Left forelimb (tissue), 1 donor: Measurements from ENCODE around the gene FRS2.

Experiments used
- DNase-seq: peaks from one replicate; pipeline ENCODE4 v3.0.0-alpha.2; 2018; ENCODE audit warnings: low spot score

FRS2 gene

DNA sequence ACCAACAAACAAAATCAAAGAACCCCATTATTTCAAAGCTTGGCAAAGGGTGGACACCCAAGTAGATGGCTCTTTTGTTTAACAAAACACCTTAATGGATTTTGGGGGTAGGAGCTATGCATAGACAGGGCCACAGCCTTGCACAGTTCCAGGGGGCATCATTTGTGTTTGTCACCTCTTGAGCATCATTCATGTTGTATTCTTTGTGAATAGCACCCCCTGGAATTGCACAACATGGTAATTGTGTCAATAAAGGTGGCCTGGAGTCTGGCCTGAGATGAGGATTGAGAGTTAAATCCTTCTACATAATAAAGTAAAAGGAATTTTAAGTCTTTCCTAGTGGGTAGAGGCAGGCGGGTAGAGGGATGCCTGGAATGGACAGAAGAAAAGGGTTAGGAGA lies 3.3 kb upstream of the FRS2 start:
- no peak for DNase-seq

DNA sequence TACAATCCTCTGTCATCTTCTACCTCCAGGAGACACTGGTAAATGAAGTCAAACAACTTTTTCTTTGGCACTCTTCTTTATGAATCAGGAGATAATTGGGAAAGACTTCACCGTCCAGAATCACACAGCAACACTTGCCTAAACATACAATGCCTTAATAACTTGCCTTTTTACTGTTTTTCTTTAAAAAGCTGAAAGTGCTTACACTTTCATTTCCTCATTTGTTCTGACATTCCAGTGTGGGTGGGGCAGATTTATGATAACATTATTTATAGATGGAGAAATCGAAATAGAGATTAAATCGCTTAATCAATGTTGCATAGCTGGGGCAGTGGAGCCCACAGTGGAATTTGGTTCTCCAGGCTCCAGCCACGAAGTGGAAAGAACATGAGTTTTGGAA lies 2.8 kb upstream of the FRS2 start:
- no peak for DNase-seq

DNA sequence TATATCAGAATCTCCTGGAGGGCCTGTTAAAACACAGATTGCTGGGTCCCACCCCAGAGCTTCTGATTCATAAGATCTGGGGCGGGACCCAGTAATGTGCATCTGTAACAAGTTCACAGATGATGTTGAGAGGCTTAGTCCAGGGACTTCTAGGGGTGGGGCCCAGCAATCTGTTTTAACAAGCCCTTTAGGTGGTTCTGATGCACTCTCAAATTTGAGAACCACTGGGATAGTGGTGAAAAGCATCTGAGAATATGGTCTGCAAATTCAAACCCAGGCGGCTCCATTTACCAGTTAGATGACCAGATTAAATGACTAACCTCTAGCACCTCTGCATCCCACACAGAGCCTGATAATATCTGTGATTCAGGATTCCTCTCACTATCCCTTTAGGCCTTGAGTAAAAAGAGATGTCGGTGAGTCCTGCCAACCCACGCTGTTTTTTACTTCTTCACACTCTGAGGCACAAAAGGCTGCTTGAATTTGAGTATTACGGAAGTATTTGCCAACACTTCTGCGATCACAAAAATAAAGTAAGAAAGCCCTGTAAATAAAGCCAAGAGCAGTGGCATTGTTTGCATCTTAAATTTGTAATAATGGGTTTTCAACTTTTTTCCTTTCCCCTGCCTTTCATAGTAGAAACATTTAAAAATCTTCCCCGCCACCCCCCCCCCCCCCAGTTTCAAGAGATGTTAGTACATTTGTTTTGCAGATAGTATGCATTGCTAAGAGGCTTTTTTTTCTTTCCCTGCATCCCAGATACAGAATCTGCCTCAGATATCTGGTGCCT lies 1.8 kb upstream of the FRS2 start:
- DNase-seq = no peak

DNA sequence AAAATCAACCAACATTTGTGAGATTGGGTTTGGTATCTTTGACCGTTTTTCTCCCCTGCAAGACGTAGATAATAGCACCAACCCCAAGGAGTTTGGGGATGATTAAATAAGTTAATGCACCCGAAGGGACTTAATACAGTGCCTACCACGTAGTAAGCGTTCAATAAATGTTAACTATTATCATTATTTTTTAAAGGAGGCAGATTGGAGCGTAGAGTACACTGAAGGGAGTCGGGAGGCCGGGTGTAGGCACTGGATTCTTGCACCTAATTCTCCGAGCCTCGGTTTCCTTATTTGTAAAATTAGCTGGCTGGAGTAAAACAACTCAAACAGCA lies 367 bp upstream of the FRS2 start:
- DNase-seq = no peak

DNA sequence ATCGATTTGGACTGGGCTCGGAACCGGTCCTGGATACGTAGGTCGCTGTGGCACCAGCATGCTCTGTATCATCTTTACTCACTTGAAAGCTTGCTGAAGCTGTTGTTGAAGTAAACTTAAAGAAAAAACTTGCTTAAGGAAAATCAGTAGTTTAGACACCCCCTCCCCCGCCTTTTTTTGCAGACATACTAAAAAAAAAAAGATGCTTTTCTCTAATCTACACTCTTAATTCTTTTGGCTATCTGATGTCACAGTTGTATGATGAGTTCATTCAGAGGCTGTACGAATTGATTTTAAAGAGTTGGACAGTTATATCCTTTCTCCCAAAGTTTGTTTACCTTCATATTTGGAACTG lies 865 bp downstream of the FRS2 start:
- no peak for DNase-seq

DNA sequence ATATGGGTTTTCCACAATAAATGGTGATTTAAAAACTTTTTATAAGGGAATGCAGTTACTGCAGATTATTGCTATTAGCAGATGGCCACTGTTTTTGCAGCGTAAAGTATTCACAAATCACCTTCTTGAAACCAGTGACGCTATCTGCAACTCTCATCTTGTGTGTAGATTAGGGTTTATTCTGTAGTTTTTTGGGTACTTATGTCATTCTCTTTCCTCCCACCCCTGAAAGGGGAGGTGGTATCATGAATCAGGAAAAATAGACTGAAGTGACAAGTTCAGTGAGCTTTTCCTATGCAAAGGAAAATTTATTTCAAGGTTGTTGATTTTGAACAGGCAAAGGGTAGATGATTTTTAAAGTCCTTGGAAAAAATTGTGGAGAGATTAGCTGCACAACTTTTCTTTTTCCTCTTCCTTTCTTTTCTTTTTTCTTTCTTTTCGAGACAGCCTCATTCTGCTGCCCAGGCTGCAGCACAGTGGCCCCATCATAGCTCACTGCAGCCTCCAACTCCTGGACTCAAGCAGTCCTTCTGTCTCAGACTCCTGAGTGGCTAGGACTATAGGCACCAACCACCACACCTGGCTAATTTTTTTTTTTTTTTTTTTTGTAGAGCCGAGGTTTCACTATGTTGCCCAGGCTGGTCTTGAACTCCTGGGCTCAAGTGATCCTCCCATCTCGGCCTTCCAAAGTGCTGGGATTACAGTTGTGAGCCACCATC lies 1.6 kb downstream of the FRS2 start:
- DNase-seq = no peak

DNA sequence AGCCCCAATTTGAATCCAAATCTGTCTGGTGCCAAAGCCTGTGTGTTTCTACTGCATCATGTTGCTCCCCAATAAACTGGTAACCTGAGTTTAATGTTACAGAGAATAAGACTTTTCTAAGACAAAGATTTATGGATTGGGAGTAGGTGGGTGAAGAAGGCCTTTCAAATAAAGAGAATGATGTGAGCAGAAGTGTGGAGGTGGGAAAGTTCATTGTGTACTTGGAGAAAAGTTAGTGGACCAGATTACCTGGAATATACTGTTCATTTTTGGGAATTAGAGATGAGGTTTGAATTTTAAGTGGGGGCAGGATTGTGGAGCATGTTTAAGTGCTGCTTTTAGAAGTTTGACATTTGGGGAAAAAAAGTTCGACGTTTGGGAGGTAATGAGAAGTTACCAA lies 3.1 kb downstream of the FRS2 start:
- no peak for DNase-seq

DNA sequence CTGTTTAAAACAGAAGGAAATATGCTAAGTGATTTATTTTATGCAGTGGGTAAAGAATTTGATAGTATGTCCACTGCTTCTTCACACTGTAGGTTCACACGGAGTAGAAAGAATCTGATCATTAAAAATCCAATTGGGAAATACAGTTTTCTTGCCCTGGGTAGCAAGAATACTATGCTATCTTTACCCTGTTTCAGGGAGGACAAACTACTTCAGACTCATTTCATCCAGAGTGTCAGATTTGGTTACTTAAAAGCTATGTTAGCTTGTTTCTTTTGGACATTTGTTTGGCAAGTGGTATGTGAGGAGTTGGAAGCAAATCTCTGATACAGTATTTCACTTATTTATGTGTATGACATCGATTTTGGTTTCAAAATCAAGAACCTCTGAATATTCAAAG lies 4.3 kb downstream of the FRS2 start:
- DNase-seq = no peak

DNA sequence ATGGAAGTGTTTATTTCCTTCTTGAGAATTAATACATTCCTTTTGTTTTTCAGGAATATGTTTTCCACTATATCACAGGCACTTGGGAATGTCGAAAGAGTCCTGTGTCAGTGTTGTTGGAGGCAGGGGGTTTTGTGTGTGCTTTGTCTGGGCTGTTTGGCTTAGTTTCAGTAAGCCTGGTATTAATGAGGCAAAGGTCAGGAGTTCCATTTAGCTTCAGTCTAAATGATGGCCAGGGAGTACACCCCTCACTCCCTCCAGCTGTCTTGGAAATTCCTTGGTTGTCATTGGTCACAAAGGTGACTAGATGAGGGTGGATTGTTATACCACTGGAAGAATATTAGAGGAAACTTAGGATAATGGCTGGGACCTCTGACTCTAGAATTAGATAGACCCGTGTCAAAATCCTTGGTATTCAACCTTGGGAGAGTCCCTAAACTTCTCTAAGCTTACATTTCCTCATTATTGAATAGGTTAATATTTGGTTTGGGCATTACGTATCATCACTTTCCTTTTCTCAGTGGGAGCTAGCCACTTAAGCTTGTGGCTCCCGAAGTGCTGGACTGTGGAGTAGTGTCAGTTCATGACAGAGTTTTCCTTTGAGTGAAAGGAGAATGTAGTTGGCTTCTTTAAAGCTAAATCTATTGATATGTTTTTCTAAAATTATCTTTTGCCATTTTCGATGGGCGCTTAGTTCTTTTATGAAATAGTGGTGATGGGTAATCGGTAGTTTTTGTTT lies 5.2 kb downstream of the FRS2 start:
- no peak for DNase-seq

DNA sequence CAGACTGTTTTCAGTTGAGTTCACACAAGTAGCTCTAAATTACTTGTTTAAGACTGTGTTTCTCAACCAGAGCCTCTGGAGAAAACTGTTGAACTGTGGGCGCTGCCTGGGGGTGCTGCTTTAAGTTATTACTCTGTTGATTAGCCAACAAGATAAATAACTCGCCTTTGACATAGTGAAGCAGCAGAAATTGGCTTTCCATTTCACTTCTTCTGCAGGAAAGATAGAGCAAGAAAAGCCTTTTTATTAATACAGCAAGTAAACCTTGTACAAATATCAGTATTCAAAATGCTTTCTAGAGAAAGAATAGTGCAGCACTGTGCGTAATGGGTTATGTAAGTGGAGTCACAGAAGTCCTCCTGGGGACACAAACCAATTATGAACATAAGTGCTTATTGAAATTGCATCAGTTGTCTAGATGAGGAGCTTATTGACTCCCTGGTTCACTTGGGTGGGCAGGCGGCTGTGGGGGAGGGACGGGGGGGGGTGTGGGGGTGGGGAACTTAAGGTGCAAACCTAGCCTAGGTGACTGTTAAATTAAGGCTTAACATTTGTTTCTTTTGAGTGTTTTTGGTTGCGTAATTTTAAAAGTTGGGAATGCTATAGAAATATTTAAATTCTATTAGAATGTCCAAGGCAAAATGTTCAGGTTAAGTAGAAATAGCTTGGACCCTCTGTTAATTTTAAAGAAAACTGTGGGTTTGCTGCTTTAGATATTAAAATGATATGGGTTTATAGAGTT lies 6.3 kb downstream of the FRS2 start:
- DNase-seq = no peak

DNA sequence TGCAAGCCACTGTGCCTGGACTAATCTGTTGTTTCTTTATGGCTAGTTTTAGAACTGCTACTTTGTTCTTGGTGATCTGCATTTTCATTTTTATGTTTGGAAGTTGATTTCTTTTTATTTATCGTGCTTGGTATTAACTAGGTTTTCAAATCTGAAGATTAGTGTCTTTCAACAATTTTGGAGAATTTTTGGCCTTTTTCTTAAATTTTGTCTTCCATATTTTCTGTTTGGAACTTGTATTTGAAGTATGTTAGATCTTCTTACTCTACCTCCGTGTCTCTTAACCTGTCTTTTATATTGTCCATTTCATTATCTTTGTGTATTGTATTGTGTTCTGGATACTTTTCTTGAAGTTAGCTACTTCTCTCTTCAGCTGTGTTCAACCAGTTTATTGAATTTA lies 9.5 kb downstream of the FRS2 start:
- DNase-seq = no peak

DNA sequence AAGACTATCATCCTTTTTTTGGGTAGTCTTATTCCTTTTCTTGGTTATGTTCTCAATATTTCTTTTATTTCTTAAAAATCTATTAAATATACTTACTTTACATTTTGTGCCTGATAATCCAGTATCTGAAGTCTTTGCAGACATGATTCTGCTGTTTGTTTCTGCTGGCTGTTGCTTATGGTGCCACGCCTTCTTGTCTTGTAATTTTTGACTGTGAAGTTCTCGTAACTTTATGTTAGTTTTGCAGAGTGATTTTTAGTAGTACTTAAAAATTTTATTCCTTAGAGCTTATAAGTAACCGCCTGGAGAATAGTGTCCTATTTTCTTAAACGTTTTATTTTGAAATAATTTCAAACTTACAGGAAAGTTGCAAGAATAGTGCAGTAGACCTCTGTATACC lies 10.5 kb downstream of the FRS2 start:
- DNase-seq = no peak

DNA sequence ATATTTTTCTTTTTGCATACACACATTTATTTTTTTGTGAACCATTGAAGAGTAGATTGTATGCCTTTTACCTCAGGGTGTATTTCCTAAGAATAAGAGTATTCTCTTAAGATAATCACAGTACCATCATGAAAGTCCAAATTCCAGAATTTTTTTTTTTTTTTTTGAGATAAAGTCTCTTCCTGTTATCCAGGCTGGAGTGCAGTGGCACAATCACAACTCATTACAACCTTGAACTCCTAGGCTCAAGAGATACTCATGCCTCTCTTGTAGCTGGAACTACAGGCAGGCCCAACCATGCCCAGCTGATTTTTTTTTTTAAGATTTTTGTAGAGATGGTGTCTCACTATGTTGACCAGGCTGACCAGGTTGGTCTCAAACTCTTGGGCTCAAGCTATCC lies 10.9 kb downstream of the FRS2 start:
- DNase-seq = no peak

DNA sequence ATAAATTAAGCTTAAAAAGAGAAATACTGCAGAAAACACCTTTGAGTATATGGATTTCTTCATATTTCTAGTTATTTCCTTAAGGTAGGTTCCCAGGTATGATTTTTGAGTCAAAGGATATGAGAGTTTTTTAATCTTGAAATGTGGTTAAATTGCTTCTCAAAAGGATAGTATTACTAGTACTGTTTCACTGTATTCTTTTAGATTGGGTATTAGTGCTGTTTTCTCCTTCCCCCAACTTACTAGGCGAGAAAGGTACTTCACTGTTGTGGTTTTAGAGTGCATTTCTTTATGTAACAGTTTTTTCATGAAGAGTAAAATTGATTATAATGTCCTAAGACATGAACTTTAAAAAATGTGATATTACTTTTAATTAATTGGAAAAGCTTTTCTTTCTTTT lies 13.5 kb downstream of the FRS2 start:
- DNase-seq = no peak

DNA sequence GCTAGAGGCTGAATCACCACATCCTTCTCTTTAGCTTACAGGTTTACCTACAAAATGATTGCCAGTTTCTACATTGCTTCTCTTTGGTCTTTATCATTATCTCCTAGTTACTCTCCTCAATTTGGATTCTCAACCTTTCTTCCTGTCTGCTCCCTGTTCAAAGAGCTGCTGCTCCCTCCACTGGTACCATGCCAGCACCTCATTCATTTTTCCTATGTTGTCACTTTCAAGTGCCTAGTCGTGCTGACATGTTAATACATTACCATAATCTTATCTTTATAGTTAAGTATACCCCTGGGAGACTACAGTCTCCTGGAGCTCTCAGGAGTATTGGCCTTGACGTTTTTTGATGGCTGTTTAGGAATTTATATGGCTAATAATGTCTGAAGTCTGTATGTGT lies 14.2 kb downstream of the FRS2 start:
- no peak for DNase-seq

DNA sequence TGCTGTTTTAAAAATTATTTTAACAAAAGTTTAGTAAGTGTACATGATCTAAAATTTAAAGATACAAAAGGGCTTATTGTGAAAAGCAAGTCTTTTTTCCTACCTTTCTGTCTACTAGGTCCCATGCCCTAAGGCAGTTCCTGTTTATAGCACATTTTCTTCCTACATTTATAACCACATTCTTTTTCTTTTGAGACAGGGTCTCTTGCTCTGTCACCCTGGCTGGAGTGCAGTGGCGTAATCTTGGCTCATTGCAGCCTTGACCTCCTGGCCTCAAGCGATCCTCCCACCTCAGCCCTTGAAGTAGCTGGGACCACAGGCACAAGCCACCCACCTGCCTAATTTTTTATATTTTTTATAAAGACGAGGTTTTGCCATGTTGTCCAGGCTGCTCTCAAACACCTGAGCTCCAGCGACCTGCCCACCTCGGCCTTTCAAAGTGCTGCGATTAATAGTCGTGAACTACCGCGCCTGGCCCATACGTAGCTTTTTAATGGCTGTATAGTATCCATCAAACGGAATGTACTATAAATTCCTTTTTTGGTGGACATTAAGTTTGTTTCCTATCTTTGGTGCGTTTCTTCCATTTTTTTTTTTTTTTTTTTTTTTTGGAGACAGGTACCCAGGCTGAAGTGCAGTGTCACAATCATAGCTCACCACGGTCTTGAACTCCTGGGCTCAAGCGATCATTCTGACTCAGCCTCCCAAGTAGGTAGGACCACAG lies 20.9 kb downstream of the FRS2 start:
- no peak for DNase-seq

DNA sequence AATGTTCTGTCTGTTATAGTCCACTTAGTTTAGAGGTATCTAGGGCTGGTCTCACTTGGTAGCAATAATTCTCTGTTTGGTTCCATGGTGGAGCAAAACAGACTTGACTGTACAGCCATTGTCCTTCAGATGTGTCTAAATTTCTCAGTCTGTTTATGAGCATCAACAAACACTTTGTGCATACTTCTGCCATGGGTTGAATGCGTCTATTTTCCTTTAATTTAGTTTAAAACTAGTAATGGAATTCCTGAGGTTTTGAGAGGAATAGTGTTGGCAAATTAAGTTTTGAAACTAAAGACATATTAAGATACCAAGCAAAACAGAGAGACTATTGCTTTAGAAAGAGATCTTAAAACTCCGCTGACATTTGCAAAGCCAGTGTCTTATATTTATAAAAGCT lies 22.6 kb downstream of the FRS2 start:
- DNase-seq = no peak

DNA sequence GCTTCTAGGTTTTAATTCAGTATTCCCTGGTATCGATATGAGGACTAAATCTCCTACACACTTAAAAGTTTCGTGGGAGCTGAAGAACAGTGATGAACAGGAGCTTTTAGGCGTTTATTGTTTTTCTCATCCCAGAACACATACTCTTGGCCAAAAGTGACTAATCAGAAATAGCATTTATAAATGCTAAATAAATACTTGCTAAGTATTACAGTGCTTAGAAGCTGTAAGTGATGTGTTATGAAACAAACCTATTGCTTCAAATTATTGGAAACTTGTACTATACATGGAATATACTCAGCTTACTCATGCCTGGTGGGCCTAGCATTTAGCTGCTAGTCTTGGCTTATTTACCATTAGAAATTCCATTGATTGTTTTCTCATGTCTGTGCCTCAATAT lies 24.9 kb downstream of the FRS2 start:
- DNase-seq = no peak

DNA sequence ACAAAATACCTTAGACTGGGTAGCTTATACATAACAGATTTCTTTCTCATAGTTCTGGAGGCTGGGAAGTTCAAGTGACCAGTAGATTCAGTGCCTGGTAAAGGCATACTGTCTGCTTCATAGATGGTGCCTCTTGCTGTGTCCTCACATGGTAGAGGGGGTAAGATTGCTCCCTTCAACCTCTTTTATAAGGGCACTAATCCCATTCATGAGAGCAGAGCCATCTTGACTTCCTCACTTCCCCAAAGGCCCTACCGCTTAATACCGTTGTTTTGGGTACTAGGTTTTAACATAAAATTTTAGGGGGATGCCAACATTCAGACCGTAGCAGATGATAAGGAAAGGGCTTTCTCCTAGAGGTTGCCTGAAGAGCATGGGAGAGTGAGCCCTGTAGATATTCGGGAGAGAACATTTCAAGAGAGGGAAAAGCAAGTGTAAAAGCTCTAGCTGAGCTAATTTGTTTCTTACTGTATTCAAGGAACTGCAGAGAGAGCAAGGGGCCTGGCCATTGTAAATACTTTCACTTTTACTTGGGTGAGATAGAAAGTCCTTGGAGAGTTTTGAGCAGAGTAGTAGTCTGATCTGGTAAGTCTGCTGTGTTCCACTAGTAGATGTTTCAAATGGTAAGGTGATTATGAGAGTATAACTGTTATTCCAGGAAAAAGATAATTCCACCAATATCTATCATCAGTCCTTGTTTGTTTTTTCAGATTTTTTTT lies 27.3 kb downstream of the FRS2 start:
- no peak for DNase-seq

DNA sequence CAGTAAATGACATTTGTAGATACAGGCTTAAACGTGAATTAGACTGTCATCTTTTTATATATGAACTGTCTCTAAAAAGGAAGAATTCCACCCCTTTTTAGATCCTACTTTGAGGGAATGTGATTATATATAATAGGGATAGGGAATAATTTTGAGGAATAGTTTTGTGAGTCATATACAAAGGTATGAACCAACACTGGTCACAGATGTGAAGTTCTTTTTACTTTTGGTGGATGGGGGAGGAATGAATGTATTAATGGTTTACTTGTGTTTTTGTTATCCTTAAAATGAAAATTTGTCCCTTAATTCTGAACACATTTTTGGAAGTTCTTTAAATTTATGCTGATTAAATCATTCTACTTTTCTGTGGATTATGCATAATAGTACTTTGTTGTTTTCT lies 30.4 kb downstream of the FRS2 start:
- DNase-seq = no peak

DNA sequence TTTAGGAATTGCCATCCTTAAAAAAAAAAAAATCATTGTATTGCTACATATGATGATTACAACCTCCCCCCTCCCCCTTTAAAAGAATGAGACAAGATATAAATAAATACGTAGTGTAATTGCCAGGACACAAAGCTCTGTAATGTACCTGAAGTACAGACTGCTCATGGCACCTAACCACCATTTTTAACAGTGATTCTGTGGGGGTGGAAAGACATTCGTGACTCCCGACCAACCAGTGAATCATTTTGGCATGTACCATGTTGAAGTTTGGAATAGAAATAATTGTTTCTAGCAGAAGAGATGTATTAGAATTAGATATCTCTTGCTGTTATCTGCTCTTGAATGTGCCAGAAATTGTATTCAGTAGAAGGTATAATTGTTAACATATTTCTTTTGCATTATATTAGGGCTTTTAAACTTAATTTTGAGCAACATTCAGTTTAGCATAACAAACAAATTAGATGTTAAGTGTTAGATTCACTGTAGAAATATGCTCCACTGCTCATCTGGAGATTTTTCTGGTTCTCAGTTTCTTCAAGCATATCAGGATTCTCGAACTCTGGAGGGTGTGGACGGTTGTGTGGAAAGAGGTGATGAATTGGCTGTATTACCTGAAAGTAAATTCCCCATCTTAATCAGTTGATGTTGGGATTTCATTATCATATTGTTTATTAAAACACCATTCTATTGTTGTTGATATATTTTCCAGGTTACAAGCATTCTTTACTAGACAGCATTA lies 31.1 kb downstream of the FRS2 start:
- DNase-seq = no peak
